Transverse colon (tissue), 4 donors: ENCODE data around the gene UBASH3B. TPM values are rescaled to one million over a fixed set of nuclear protein-coding genes. Genes with fewer than 3 reads are reported as not detected.

Experiments
- DNase-seq: peaks from one replicate; pipeline ENCODE4 v3.0.0-alpha.2; 2019
- H3K27ac ChIP-seq, 4 donors: fragments of 200-600 bp; sonication (generic); 2 replicates each; pipeline ENCODE4 v1.5.1; 2016 to 2018; ENCODE audit warnings: inconsistent platforms in 4 of 4
- H3K27me3 ChIP-seq: fragments of 200-600 bp; sonication (generic); 2 replicates; pipeline ENCODE4 v1.5.1; 2017; ENCODE audit warnings: inconsistent platforms
- H3K36me3 ChIP-seq, 4 donors: fragments of 200-600 bp; sonication (generic); 2 replicates each; pipeline ENCODE4 v1.5.1; 2017 to 2019; ENCODE audit warnings: inconsistent platforms in 4 of 4
- H3K4me1 ChIP-seq, 4 donors: fragments of 200-600 bp; sonication (generic); 2 replicates each; pipeline ENCODE4 v1.5.1; 2017 to 2020; ENCODE audit warnings: inconsistent platforms in 4 of 4
- H3K4me3 ChIP-seq, 4 donors: fragments of 200-600 bp; sonication (generic); 1 replicate in 1 of 4; 2 replicates in 3 of 4; pipeline versions ENCODE4 v1.5.1 to v1.6.1; 2017 to 2019; ENCODE audit warnings: inconsistent platforms in 4 of 4
- H3K9me3 ChIP-seq, 2 donors: fragments of 200-600 bp; sonication (generic); 2 replicates each; pipeline ENCODE4 v1.5.1; 2017 to 2019; ENCODE audit warnings: inconsistent platforms in 2 of 2
- CTCF ChIP-seq, 5 experiments: fragments of 200-600 bp in 3 of 5; fragments of 450-650 bp in 2 of 5; sonication (generic) in 3 of 5; IDR thresholded peaks; 1 replicate in 2 of 5; 2 replicates in 3 of 5; pipeline ENCODE4 v1.5.1; 2016 to 2017; ENCODE audit warnings: antibody characterized with exemption in 5 of 5, inconsistent platforms in 3 of 5, mild to moderate bottlenecking in 2 of 5, moderate library complexity in 1 of 5
- EP300 ChIP-seq: sonication (generic); formaldehyde crosslinking; IDR thresholded peaks from one replicate; pipeline ENCODE4 v1.6.1; 2017; ENCODE audit warnings: antibody characterized with exemption, low read depth
- POLR2A ChIP-seq: fragments of 450-650 bp; IDR thresholded peaks from one replicate; pipeline ENCODE4 v1.6.1; 2016; ENCODE audit warnings: antibody characterized with exemption, mild to moderate bottlenecking, moderate library complexity
- POLR2AphosphoS5 ChIP-seq, 3 donors: sonication (generic); formaldehyde crosslinking; IDR thresholded peaks; one replicate each; pipeline ENCODE4 v1.6.1; 2016; ENCODE audit warnings: antibody characterized with exemption in 3 of 3
- WGBS, 2 donors: methylation state at CpG; one replicate each; pipeline ENCODE4 v1.1.5; 2018; ENCODE audit warnings: low coverage in 1 of 2; 5-methylcytosine and 5-hydroxymethylcytosine counted together
- in situ Hi-C, 4 donors: fragments of 200-750 bp; cut with MboI; loops; one replicate each; pipeline versions ENCODE4 v1.15.0 to v1.15.1; 2017; ENCODE audit warnings: low sequenced_read_pairs in 3 of 4, low pct_ligation_motif_present in 1 of 4, low pct_unique_long_range_greater_than_20kb in 1 of 4
- intact Hi-C: fragments of 100-400 bp; cut with DNase I; formaldehyde crosslinking; loops from one replicate; pipeline ENCODE4 v1.15.1; 2023; ENCODE audit warnings: low total_unique reads
- total RNA-seq, 4 donors: library from RNA; depleted of rRNA; stranded (reverse); fragments of >200 nt; gene quantifications; one replicate each; pipeline ENCODE4 v1.1.0, GENCODE V29; 2016

UBASH3B gene
- total RNA-seq, 4 donors from 2014 or later: 2.0 to 101 (median 17.0) TPM

GRCh38 chr11:122625976-122626665 lies 29.4 kb upstream of the UBASH3B start:
- in situ Hi-C loops (loop anchor here in 3 of 4 donors (10.0 to 25.0 kb wide), 3 partner anchors 159 to 411 kb away; no protein-coding TSS in a partner anchor), intact Hi-C loops (no loop called here)
- DNase-seq: no peak
- no peaks in the 10 kb centered on the region for H3K27me3 ChIP-seq
- WGBS, 2 donors: 77 to 90% methylated on average over 5 to 8 of the region's 8 CpGs
- no peak overlapping the region for H3K27ac ChIP-seq
- H3K4me3 ChIP-seq: no peak overlapping the region
- H3K4me1 ChIP-seq: peaks cover 0 to 3% (median 0%) of the 10 kb centered on the region in 4 donors
- no peaks in the 10 kb centered on the region for H3K9me3 ChIP-seq
- TF ChIP-seq EP300 (no peak), POLR2AphosphoS5 (IDR thresholded peaks at IDR 0.05) (no peak), POLR2A (no peak), CTCF (IDR thresholded peaks at IDR 0.05) (no peak)
- H3K36me3 ChIP-seq: no peaks in the 10 kb centered on the region

GRCh38 chr11:122627745-122628144 lies 27.8 kb upstream of the UBASH3B start:
- in situ Hi-C loops (loop anchor here in 3 of 4 donors (10.0 to 25.0 kb wide), 3 partner anchors 157 to 410 kb away; no protein-coding TSS in a partner anchor), intact Hi-C loops (no loop called here)
- H3K9me3 ChIP-seq: no peaks in the 10 kb centered on the region
- DNase-seq: no peak
- H3K36me3 ChIP-seq: no peaks in the 10 kb centered on the region
- WGBS, 2 donors: 86% methylated on average over 3 of the region's 3 CpGs; no CpG with 5 or more reads in 1 of the 2 donors
- no peak overlapping the region for H3K27ac ChIP-seq
- no peak overlapping the region for H3K4me3 ChIP-seq
- TF ChIP-seq EP300 (no peak), POLR2A (no peak)
- no peaks in the 10 kb centered on the region for H3K27me3 ChIP-seq
- peaks cover 0 to 3% (median 0%) of the 10 kb centered on the region in 4 donors for H3K4me1 ChIP-seq

GRCh38 chr11:122628810-122629555 lies 26.5 kb upstream of the UBASH3B start:
- Histone ChIP-seq H3K9me3 (no peaks in the 10 kb centered on the region), H3K4me3 (no peak overlapping the region), H3K4me1 (peaks cover 0 to 3% (median 0%) of the 10 kb centered on the region in 4 donors), H3K27me3 (no peaks in the 10 kb centered on the region), H3K36me3 (no peaks in the 10 kb centered on the region), H3K27ac (no peak overlapping the region)
- WGBS, 2 donors: 41 to 47% methylated on average over 5 to 9 of the region's 9 CpGs
- in situ Hi-C loops (loop anchor here in 3 of 4 donors (10.0 to 25.0 kb wide), 3 partner anchors 156 to 408 kb away; no protein-coding TSS in a partner anchor), intact Hi-C loops (no loop called here)
- TF ChIP-seq POLR2AphosphoS5 (IDR thresholded peaks at IDR 0.05): no peak
- no peak for TF ChIP-seq POLR2A
- peak; percentile 58 to 74 (median 70) for TF ChIP-seq CTCF (IDR thresholded peaks at IDR 0.05)
- peak; percentile 64 for DNase-seq

- Histone ChIP-seq H3K27me3 (no peaks in the 10 kb centered on the region), H3K4me3 (no peak overlapping the region), H3K27ac (no peak overlapping the region), H3K36me3 (no peaks in the 10 kb centered on the region), H3K9me3 (no peaks in the 10 kb centered on the region), H3K4me1 (peaks cover 0 to 3% (median 0%) of the 10 kb centered on the region in 4 donors)
- WGBS, 2 donors: 70 to 73% methylated on average over 5 to 11 of the region's 11 CpGs
- no peak for DNase-seq
- in situ Hi-C loops: loop anchor here in 3 of 4 donors (5.0 to 25.0 kb wide), 6 partner anchors 122 to 405 kb away; no protein-coding TSS in a partner anchor
- intact Hi-C loops: loop anchor here (2.0 kb wide), 1 partner anchor 146 kb away; no protein-coding TSS in a partner anchor
- TF ChIP-seq POLR2AphosphoS5 (IDR thresholded peaks at IDR 0.05): no peak
- no peak for TF ChIP-seq EP300
- TF ChIP-seq POLR2A: no peak
- no peak for TF ChIP-seq CTCF (IDR thresholded peaks at IDR 0.05)
Observed at GRCh38 chr11:122632181-122632824, 23.2 kb upstream of the UBASH3B start.
